ENCODE data around the gene IQCF5.

DNA sequence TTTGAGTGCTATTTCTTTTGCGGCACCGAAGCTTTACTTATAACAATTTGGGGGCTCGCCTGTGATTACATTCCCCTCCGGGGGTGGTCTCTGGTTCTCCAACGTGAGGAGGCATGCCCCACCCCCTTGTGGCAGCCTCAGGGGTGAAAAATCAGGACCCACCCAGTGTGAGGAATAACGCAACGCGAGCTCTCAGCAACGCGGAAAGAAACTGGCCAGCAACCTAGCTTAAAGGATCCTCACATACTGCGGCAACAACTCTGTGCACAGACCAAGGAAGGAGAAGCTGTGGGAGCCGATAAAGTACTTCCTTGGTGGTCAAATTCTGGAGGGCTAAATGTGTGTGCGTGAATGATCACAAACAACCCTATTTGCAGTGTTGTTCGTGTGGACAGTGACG is 22.0 kb upstream of the IQCF5 start:
- no peak for TF ChIP-seq SIN3A (IDR thresholded peaks at IDR 0.05; ENCODE audit: borderline replicate concordance, insufficient read depth, low read length)
- TF ChIP-seq, protein P1, sequence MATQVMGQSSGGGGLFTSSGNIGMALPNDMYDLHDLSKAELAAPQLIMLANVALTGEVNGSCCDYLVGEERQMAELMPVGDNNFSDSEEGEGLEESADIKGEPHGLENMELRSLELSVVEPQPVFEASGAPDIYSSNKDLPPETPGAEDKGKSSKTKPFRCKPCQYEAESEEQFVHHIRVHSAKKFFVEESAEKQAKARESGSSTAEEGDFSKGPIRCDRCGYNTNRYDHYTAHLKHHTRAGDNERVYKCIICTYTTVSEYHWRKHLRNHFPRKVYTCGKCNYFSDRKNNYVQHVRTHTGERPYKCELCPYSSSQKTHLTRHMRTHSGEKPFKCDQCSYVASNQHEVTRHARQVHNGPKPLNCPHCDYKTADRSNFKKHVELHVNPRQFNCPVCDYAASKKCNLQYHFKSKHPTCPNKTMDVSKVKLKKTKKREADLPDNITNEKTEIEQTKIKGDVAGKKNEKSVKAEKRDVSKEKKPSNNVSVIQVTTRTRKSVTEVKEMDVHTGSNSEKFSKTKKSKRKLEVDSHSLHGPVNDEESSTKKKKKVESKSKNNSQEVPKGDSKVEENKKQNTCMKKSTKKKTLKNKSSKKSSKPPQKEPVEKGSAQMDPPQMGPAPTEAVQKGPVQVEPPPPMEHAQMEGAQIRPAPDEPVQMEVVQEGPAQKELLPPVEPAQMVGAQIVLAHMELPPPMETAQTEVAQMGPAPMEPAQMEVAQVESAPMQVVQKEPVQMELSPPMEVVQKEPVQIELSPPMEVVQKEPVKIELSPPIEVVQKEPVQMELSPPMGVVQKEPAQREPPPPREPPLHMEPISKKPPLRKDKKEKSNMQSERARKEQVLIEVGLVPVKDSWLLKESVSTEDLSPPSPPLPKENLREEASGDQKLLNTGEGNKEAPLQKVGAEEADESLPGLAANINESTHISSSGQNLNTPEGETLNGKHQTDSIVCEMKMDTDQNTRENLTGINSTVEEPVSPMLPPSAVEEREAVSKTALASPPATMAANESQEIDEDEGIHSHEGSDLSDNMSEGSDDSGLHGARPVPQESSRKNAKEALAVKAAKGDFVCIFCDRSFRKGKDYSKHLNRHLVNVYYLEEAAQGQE (IDR thresholded peaks at IDR 0.05; ENCODE audit: insufficient read depth in 1 of 2, low read depth in 2 of 2, low read length in 2 of 2) = no peak
- no peak for TF ChIP-seq POLR2AphosphoS5 (IDR thresholded peaks at IDR 0.05; ENCODE audit: low read depth, low read length)
- no peak for TF ChIP-seq TAF1 (IDR thresholded peaks at IDR 0.05; ENCODE audit: borderline replicate concordance, insufficient read depth, low read length)
